ENCODE data around the gene LITAF.

Gene LITAF

DNA sequence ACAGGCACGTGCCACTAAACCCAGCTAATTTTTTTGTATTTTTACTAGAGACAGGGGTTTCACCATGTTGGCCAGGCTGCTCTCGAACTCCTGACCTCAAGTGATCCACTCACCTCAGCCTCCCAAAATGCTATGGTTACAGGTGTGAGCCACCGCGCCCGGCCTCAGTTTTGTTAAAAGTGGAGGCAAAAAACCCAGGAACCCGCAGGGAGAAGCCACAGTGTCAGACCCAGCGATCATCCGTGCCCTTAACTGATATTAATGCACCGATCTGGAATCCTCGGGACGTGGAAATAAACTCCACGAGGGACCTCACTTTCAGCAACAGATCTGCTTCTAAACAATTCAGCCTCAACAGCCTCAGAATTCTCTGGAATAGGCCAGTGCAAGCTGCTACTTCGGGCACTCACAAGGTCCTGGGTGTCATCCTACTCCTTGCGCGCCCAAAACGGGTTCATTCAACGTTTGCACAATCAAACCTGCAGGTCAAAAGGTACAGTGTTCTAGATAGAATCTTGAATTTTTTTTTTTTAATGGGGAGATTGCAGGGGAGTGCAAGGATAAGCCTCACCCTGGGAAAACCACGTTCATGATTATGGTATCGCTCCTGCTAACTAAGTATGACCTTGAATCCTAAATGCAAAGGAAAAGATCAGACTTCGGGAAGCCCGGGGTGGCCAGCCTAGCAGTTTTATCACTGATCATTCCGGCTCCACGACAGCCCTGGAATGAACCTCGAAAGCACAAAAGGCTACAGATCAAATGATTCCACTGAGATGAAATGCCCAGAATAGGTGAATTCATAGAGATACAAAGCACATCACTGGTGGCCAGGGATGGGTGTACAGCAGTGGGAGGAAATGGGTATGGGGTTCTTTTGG, 22.4 kb downstream of the LITAF start:
- no peak overlapping the region for H3K4me3 ChIP-seq (replicated peaks; ENCODE audit: low read depth, low read length)
- TF ChIP-seq, protein P1, sequence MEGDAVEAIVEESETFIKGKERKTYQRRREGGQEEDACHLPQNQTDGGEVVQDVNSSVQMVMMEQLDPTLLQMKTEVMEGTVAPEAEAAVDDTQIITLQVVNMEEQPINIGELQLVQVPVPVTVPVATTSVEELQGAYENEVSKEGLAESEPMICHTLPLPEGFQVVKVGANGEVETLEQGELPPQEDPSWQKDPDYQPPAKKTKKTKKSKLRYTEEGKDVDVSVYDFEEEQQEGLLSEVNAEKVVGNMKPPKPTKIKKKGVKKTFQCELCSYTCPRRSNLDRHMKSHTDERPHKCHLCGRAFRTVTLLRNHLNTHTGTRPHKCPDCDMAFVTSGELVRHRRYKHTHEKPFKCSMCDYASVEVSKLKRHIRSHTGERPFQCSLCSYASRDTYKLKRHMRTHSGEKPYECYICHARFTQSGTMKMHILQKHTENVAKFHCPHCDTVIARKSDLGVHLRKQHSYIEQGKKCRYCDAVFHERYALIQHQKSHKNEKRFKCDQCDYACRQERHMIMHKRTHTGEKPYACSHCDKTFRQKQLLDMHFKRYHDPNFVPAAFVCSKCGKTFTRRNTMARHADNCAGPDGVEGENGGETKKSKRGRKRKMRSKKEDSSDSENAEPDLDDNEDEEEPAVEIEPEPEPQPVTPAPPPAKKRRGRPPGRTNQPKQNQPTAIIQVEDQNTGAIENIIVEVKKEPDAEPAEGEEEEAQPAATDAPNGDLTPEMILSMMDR (IDR thresholded peaks at IDR 0.05; ENCODE audit: low read depth, low read length, missing control alignments), result no peak
- no peak for DNase-seq (ENCODE audit: extremely low read depth, low read depth)

DNA sequence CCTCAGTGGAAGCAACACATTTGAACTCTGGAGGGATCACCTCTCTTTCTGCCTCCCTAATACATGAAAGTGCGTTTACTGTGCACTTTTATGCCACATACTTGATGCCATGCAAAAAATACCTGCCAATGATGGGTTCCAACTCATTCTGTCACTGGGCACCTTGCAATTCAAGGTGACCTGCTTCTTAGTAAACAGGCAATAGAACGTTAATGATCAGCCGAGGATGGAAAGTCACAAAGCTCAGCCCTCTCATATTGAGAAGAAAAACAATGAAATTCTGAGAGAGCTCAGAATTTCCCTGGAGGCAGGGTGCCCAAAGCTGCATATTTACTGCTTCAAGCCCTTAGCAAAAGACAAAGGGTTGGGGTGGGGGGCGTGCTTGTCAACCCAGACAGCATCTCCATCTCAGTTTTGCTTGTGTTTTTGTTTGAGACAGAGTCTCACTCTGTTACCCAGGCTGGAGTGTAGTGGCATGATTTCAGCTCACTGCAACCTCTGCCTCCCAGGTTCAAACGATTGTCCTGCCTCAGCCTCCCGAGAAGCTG, 23.2 kb downstream of the LITAF start:
- H3K4me3 ChIP-seq (replicated peaks; ENCODE audit: low read depth, low read length), result no peak overlapping the region
- TF ChIP-seq, protein P1 (IDR thresholded peaks at IDR 0.05; ENCODE audit: low read depth, low read length, missing control alignments), result no peak
- no peak for DNase-seq (ENCODE audit: extremely low read depth, low read depth)

DNA sequence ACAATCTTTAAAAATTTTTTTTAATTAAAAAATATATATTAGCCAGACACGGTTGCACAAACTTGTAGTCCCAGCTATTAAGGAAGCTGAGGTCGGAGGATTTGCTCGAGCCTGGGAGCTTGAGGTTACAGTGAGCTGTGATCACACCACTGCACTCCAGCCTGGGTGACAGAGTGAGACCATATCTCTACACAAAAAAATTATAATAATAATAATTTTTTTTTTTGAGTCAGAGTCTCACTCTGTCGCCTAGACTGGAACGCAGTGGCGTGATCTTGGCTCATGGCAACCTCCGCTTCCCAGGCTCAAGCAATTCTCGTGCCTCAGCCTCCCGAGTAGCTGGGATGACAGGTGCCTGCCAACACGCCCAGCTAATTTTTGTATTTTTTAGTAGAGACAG, 23.8 kb downstream of the LITAF start:
- H3K4me3 ChIP-seq (replicated peaks; ENCODE audit: low read depth, low read length), result no peak overlapping the region
- TF ChIP-seq, protein P1 (IDR thresholded peaks at IDR 0.05; ENCODE audit: low read depth, low read length, missing control alignments), result no peak
- no peak for DNase-seq (ENCODE audit: extremely low read depth, low read depth)

DNA sequence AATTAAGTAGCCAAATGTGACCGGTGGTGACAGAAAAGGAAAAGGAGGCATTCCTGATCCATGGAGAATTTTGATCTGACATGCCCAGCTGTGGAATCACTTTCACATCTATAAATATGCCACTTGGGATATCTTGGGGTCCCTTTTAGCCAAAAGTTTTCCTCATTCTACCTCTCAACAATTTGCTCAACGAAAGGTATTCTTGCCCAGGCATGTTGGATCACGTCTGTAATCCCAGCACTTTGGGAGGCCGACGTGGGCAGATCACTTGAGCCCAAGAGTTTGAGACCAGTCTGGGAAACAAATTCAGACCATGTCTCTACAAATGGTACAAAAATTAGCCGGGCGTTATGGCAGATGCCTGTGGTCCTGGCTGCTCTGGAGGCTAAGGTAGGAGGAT, 24.3 kb downstream of the LITAF start:
- TF ChIP-seq, protein P1 (IDR thresholded peaks at IDR 0.05; ENCODE audit: low read depth, low read length, missing control alignments), result no peak
- DNase-seq (ENCODE audit: extremely low read depth, low read depth), result no peak
- no peak overlapping the region for H3K4me3 ChIP-seq (replicated peaks; ENCODE audit: low read depth, low read length)

DNA sequence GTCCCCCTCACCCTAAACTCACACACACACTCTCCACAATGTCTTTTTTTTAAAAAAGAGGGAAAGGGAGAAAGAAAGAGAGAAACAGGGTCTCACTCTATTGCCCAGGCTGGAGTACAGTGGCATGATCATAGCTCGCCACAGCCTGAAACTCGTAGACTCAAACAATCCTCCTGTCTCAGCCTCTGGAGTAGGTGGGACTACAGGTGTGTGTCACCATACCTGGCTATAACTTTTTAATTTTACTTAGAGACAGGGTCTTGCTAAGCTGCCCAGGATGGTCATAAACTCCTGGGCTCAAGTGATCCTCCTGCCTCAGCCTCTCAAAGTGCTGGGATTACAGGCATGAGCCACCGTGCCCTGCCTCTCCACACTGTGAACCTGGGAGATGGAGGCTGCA, 24.9 kb downstream of the LITAF start:
- H3K4me3 ChIP-seq (replicated peaks; ENCODE audit: low read depth, low read length), result no peak overlapping the region
- TF ChIP-seq, protein P1 (IDR thresholded peaks at IDR 0.05; ENCODE audit: low read depth, low read length, missing control alignments), result no peak
- no peak for DNase-seq (ENCODE audit: extremely low read depth, low read depth)

DNA sequence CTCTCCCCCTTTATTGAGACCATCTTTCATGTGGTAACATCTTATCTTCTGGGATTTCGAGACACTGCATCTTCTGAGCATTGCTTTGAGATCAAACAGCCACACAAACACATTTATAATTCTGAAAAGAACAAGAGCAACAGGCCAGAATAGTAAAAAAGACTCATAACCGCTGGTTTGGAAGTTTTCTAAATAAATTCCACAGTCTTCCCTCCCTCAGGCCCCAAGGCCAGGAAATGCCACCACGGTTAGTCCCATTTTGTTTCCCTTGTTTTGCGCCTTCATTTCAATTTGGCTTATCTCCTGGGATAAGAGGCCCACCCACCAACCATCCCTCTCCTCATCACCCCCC, 25.3 kb downstream of the LITAF start:
- TF ChIP-seq, protein P1 (IDR thresholded peaks at IDR 0.05; ENCODE audit: low read depth, low read length, missing control alignments), result no peak
- 0 out of 2 replicates have a peak overlapping the region, but pooled peaks have one; percentile 9 for H3K4me3 ChIP-seq (replicated peaks; ENCODE audit: low read depth, low read length)
- no peak for DNase-seq (ENCODE audit: extremely low read depth, low read depth)
